Activated CD4-positive, alpha-beta T cell treated with anti-CD3 and anti-CD28 coated beads, Interleukin-10, Interleukin-2, amounts not matched to agents 100 ng/mL and 50 ng/mL, durations not matched to agents 16 hours and 8 hours (primary cell): Measurements from ENCODE around the gene FAM209B.
"Not testable (repeated sequence)": the region's sequence is repeated elsewhere in the genome, so short reads cannot be mapped to it uniquely, and the experiment has no call there.

Experiments
- DNase-seq: peaks from one replicate; pipeline ENCODE4 v3.0.0-alpha.2; 2020

The FAM209B gene, protein sequence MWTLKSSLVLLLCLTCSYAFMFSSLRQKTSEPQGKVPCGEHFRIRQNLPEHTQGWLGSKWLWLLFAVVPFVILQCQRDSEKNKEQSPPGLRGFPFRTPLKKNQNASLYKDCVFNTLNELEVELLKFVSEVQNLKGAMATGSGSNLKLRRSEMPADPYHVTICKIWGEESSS

DNA sequence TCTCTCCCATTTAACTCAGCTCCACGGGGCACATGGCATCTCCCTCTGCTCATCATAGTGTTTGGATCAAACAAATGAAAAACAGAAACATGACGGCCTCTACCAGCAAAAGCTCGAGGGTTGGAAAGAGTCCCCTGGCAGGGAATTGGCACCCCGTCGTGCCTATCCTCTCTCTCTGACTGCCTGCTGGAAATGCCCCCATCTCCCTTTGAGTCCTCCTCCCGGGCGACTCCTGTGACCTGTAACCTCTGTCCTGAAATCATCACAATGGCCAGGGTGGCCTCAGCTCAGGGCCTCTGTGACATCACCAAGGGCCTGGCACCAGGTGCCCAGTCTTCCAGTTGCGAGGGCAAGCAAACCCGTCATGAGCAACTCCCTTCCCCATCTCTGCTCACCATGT is at the start of gene FAM209B:
Gene FAM209B, plus strand, starts transcription at position 301 of the 400 bp plus-strand sequence. Its CDS starts 96 bp downstream, at position 397.
- DNase-seq: not testable (repeated sequence)

DNA sequence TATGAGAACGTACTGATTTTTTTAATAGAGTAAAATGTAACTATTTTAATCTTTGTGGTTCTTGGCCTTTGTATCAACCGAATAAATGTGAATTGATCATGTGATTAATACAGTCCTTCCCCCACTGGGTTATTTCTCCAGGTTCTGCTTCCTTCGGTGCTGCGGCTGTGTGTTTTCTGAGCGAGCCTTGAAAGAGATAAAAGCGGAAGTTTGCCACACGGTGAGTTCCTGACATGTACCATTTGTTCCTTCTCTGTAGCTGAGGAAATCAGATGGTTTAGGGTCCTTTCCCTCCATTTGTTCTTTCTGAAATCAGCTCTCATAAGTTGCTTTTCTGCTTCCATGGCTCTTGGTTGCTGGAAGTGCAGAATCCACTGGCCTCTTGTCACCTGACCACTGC is 49.1 kb upstream of the FAM209B start:
- DNase-seq: no peak

DNA sequence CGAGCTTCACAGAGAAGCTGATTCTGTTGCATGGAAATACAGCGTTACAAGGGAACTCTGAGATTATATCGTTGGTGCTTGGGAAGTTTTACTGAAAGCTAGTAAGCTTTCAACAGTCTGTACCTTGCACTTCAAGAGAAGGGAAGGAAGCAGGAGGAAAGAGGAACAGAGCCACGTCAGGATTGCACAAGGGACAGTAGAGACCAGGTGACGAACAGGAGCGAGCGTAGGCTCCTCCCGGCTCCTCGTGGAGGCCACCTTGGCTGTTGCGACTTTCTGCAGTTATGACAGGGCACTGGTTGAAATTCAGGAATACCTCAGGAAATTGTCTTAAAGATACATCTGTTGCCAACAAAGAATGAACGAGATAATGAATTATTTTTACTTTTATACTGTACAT is 45.8 kb upstream of the FAM209B start:
- no peak for DNase-seq

DNA sequence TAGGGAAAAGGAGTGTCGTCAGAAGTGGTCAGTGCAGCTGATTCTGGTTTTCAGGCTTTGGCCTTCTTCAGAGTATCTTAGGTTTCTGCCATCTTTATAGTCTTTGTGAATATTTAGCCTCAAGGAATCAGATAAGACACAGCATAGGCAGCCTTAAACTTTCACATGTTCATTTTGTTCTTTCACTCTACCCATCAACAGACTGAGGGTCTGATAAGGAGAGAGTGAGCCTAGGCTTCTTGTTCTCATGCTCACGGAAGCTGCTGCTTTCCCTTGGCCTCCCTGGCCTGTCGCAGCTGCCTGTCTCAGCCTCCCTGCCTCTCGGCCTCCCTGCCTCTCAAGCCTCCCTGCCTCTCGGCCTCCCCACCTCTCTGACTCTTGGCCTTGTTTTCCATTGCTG is 44.5 kb upstream of the FAM209B start:
- no peak for DNase-seq

DNA sequence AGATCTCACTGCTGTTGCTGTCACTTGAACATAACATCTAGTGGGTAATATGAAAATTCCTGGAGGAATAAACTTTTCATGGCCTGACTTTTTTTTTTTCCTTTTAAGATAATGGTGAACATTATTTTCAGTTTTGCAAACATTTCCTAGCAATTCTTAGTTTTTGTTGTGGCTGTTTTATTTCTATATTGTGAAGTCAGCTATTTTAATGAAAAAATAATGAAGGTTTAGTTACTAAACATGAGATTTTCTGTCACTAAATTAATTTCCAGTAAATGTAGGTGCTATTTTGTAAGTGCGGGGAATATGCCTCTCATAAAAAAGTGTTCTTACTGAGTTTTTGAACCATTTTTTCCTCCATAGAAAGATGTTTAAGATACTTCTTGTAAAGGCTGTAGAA is 31.9 kb upstream of the FAM209B start:
- DNase-seq: no peak

DNA sequence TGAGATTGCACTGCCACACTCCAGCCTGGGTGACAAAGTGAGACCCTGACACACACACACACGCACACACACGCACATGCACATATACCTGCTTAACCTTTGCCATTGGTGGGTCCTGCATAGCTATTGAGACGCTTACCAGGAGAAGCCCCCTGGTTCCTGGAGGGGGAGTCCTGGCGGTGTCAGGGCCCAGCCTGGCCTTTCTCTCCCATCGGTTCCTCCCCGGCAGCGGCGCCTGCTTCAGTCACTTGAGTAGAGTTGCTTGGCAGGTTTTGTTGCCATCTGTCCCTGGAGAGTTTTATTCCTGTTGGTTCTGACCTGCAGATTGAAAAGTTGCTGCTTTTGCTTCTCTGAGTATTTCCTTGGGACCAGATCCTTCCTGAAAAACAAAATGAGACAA is 29.1 kb upstream of the FAM209B start:
- no peak for DNase-seq

DNA sequence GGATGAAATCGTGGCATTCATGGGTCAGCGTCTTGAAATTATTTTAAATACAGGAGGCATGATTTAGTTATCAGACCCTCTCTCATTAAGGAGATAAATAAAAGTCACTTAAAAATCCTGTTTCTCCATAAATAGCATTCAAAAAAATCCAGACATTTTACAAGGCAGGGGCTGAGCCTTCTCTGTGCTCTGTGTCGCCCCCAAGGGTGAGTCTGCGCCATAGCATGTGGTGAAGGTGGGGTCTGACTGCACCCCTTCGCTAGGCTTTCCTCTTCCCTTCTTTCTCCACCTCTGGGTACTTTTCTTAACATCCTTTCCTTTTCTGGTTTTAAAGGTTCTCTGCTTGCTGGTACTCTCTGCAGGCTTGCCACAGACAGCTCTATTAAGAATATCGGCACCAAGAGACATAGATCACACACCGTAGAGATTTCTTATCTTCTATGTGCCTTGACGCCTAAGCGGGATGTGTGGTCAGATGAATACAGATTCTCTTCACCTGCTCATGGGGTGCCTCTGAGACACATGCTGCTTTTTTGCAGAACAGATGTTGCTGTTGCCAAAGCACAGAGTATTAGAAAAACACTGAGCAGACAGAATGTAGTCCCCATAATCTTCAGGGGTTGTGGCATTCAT is 28.6 kb upstream of the FAM209B start:
- DNase-seq: peak; percentile 28

DNA sequence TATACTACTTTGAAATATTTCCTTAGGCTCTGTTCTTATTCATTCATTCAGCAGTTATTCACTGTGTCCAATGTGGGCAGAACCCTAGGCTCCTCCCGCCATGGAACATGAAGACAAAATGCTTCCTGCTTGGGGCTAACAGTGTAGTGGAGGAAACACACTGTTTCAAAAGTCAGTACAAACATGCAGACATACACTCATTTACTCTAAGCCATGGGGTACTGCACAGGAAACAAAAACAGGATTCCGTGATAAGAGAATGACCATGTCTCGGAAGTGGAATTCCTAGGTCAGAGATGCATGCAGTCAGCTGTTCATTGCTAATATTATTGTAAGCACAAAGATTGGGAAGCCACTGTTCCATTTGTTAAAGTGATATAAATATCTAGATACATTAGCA is 26.9 kb upstream of the FAM209B start:
- no peak for DNase-seq

DNA sequence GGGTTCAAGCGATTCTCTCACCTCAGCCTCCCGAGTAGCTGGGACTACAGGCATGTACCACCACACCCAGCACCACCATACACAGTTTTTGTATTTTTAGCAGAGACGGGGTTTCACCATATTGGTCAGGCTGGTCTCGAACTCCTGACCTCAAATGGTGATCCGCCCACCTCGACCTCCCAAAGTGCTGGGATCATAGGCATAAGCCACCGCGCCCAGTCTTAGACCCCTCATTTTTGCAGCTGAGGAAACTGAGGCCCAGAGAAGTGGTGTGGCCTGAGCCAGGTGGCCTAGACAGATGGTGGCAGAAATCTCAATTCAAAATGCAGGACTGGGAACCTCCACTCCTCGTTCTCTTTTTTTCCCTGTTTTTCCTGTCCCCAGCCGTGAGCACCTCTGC is 21.1 kb upstream of the FAM209B start:
- no peak for DNase-seq

DNA sequence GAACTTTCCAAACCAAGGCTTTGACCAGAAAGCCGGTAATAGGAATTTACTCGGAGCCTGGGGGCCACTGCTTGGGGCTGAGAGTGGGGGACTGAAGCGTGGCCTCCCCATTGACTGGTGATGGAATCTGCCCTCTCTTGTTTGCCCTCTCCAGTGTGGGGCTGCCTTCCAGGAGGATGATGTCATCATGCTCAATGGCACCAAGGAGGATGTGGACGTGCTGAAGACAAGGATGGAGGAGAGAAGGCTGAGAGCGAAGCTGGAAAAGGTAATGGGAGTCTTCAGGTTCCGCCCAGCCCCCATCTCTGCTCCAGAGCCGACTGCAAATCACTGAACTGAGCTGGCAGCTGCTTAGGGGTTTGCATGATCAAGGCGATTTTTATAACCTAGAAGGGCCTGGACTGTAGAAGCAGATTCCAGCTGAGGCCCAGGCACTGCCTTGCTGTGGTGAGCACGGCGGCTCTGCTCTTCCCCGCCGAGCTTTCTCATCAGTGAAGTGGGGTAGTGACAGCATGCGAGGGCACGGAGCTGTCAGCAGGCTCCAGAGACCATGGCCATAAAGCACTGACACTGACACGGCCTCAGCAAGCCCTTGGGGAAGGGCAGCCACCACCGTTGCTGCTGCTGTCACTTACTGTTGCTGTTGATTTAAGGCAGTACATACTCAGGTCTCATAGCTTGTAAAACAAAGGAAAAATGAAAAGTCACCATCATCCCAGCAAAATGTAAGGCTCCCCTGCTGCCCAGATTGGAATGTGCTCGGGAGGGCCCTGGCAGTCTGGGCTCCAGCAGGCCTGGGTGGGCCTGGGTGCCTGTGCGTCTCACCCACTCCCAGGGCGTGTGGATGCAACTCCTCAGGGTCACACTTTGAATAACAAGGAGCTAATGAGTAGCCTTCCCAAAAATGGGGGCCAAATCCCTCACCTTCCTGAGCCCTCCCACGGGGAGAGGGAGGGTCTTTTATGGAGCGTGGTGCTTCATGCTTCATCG is 19.6 kb upstream of the FAM209B start:
- DNase-seq: no peak

DNA sequence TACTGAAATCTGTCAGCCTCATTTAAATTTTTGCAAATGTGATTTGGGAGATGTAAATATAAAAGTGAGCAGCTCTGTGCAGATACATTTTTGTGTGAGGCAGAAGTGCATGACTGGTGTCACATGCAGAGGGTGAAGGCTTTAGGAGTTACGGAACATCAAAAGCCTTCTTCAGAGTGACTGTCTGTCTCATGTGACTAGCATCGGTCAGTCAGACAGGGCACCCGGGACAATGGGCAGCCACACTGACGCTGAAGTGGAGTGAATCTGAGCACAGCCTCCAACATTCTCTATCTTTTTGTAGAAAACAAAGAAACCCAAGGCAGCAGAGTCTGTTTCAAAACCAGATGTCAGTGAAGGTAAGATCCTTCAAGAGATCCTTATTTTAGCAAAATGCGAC is 16.4 kb upstream of the FAM209B start:
- DNase-seq: no peak

DNA sequence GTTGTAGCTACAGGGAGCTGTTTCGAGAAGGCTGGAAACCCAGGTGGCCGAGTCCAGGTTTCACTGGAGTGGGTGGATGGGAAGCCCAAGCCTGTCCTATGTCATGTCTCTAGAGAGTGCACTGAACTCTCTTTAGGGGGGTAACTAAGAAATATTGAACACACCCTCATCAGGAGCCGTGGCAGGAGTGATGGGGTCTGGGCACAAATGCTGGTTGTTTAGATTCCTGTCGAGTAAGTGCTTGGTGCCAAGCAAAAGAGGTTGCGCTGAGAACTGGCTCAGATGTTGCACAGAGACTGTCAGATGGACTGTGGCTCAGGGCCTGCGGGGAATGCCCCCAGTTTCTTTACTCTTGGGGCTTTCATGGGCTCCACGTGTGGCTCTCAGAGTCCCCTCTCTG is 15.8 kb upstream of the FAM209B start:
- no peak for DNase-seq

DNA sequence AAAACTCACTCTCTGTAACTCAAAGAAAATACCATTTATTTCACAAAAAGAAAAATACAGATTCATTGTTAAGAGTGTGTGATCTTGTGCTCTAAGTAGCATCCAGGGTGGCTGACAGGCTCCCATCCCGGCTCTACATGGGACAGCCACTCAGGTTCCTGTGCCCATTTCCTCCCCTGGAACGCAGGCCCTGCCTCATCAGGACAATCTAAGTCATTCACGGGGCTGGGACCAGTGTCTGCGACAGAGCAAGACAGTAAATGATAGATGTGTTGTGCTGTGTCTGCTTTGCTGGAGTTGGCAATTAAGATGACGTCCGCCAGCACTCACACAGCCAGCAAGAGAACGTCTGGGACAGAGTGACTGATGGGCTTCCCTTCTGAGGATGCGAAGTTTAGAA is 15.4 kb upstream of the FAM209B start:
- DNase-seq: no peak

DNA sequence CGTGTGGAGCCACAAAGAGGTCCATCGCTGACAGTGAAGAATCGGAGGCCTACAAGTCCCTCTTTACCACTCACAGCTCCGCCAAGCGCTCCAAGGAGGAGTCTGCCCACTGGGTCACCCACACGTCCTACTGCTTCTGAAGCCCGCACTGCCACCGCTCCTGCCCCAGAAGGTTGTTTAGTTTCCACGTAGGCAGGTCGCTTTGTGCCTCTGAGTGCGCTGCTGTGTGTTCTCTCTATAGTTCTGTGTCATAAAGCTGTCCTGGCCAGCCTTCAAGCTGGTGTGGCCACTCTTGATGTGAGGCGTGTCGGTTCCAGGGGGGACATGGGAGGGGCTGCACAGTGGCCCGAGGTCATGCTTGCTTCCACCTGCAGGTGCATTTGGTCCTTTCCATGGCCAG is 14.9 kb upstream of the FAM209B start:
- no peak for DNase-seq

DNA sequence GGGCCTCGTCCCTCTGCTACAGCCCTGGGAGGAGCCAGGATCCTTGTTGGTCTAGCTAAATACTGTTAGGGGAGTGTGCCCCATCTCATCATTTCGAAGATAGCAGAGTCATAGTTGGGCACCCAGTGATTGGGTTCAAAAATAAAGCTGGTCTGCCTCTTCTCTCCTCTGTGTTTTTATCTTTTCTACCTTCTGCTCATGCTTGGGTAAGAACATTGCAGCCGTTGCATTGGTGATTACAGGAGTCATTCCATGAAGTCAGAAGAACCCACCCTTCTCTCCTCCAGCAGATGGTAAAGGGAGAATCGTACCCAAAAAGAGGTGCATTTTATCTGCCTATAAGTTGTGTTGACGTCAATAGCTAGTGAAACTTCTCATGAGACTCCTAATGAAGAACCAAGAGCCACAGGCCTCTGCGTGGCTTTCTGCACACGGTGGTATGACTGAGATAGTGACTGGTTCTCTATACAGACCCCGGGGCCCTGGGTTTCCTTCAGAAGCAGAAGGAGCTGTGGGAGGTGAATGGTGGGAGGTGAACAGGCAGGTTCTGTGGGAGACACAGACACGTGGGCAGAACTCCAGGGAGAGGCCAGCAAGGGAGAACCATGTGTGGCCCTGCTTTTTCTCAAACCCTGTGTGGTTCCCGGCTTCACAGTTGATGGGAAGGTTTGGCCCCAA is 14.2 kb upstream of the FAM209B start:
- no peak for DNase-seq

DNA sequence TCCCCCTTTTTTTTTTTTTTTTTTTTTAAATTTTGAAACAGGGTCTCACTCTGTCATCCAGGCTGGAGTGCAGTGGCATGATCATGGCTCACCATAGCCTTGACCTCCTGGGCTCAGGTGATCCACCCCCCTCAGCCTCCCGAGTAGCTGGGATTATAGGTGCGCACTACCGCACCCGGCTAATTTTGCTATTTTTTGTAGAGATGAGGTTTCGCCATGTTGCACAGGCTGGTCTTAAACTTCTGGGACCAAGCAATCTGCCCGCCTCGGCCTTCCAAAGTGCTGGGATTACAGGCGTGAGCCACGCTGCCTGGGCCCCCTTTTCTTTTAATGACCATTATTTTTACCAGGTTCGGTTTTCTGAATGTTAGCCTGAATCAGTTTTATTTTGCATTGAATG is 13.5 kb upstream of the FAM209B start:
- no peak for DNase-seq

DNA sequence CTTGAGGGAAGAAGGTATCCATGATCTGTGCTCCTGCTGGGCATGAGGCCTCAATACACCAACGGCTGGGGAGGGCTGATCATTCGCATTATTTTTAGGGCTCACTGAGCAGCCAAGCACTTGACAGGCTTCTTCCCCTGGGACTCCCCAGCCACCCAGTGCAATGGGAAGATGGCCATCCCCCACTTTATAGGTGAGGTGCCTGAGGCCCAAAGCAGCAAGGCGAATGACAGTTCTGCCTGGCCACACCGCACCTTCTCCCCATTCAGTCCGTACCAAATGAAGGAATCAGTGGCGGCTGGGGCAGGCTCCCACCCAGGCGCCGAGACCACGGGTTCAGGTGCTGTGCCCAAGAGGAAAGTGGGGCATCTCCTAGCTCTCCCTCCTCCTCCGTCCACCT is 12.9 kb upstream of the FAM209B start:
- no peak for DNase-seq

DNA sequence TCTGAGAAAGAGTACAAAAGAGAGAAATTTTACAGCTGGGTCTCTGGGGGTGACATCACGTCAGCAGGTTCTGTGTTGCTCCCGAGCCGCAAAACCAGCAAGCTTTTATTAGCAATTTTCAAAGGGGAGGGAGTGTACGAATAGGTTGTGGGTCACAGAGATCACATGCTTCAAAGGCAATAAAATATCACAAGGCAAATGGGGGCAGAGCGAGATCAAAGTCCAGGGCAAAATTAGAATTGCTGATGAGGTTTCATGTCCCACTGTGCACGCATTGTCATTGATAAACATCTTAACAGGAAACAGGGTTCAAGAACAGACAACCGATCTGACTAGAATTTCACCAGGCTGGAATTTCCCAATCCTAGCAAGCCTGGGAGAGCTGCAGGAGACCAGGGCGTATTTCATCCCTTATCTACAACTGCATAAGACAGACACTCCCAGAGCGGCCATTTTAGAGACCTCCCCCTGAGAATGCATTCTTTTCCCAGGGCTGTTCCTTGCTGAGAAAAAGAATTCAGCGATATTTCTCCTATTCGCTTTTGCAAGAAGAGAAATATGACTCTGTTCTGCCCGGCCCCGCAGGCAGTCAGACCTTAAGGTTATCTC is 12.2 kb upstream of the FAM209B start:
- DNase-seq: not testable (repeated sequence)

DNA sequence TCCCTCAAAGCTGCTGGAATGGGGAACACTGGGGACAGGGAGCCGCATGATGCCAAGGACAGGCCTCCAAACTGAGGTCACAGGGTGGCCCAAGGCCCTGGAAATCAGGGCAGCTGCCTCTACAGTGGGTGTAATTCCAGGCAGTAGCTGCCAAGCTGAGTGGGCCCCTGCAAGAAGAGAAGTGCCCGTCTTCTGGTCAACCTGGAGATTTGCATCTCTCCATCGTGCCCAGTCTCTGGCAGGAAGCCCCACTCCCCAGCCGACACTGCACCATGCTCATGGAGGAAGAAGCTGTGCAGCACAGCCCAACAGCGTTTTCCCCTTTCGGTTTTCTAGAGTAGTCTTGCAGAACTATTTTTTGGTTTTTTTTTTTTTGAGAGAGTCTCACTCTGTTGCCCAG is 10.7 kb upstream of the FAM209B start:
- DNase-seq: no peak

DNA sequence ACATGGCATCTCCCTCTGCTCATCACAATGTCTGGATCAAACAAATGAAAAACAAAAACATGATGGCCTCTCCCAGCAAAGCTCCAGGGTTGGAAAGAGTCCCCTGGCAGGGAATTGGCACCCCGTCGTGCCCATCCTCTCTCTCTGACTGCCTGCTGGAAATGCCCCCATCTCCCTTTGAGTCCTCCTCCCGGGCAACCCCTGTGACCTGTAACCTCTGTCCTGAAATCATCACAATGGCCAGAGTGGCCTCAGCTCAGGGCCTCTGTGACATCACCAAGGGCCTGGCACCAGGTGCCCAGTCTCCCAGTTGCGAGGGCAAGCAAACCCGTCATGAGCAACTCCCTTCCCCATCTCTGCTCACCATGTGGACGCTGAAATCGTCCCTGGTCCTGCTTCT is 8.6 kb upstream of the FAM209B start, which contains the start of gene FAM209A:
Gene FAM209A, plus strand, starts transcription at position 301 of the 400 bp plus-strand sequence. Its CDS starts 65 bp downstream, at position 366.
- not testable (repeated sequence) for DNase-seq

DNA sequence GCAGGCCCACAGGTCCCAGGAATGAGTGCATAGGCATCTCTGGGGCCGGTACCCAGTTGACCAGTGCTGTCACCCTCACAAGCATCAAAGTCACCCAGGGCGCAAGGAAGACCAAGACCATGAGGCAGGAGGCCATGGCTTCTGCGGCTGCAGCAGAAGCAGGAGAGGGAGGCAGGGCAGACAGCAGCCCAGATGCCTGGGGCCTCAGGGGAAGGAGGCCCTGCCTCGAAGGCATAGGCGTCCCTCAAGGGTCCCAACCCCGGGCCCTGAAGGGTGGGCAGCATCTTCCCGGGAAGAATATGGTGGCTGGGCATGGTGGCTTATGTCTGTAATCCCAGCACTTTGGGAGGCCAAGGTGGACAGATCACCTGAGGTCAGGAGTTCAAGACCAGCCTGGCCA is 5.5 kb upstream of the FAM209B start:
- DNase-seq: no peak

DNA sequence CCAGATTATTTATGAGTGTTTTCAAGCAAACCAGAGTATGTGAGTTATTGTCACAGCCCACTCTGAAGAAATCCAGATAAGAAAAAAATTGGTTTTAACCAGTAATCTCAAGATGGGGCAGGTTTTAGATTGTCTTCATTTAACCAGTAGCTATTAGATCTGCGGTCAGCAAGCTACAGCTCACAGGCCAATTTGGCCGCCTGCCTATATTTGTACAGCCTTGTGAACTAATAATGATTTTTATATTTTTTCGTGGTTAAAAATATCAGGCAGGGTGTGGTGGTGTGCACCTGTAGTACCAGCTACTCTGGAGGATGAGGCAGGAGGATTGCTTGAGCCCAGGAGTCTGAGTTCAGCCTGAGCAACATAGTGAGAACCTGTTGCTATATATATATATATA is 5.0 kb downstream of the FAM209B start:
- no peak for DNase-seq

DNA sequence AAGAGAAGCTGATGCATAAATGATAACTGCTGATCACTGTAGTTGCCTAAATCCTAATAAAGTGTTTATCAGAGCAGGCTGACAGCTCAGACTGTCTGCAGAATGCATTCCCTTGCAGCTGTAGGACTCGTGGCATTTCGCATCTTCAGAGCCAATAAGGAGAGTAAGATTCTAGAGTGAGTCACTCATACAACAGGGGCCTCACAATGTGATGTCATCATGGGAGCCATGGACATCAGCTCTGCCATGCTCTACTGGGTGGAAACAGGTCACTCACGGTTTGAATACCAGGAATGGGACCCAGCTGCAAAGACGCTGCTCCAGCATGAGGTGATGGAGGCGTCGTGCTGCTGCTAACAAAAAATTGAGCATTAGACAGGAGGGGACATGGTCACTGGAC is 7.4 kb downstream of the FAM209B start:
- DNase-seq: no peak
